ENCODE measurements around the gene ARVCF. TPM values are rescaled to one million over a fixed set of nuclear protein-coding genes. Genes with fewer than 3 reads are reported as not detected.
A peak's percentile ranks its signal among the peaks of the same experiment; 100 is the strongest.

The ARVCF gene
- total and polyA plus RNA-seq, 9 of the 15 experiments (the other 6 are each of a cell fraction or from before 2014, with no cell fraction given), result 0.03 to 97.4 (median 15.6) TPM

- Histone ChIP-seq H3K4me2 (ENCODE audit: insufficient read depth, low read length) (no peak overlapping the region), H3K9me3 (replicated peaks; ENCODE audit: control insufficient read depth, insufficient read depth, low read depth, low read length) (no peaks in the 10 kb centered on the region), H3K27me3 (ENCODE audit: control insufficient read depth in 2 of 2, insufficient read depth in 2 of 2, low read length in 2 of 2) (no peaks in the 10 kb centered on the region), H3K79me2 (ENCODE audit: control insufficient read depth, insufficient read depth, low read length) (no peaks in the 10 kb centered on the region), H3K9me1 (ENCODE audit: control insufficient read depth, insufficient read depth, low read length) (no peaks in the 10 kb centered on the region), H3K36me3 (ENCODE audit: control insufficient read depth, insufficient read depth, low read length) (peaks cover 3% of the 10 kb centered on the region; the same call in 1 of the 3 replicates), H2AFZ (ENCODE audit: low read depth, low read length) (no peak overlapping the region), H3K9ac (ENCODE audit: insufficient read depth in 1 of 2, low read depth in 2 of 2, low read length in 2 of 2) (no peak overlapping the region), H3K4me1 (replicated peaks in 1 of 2; ENCODE audit: control insufficient read depth in 2 of 2, insufficient read depth in 2 of 2, low read length in 2 of 2) (peaks cover 5 to 22% of the 10 kb centered on the region in 2 experiments; a peak in 3 of 5 replicates), H3K4me3 (no peak overlapping the region), H3K27ac (ENCODE audit: extremely low read depth, low read depth, low read length) (no peak overlapping the region), H4K20me1 (replicated peaks; ENCODE audit: control insufficient read depth, insufficient read depth, low read length) (0 out of 2 replicates have a peak, but pooled peaks cover under 1% of the 10 kb centered on the region)
- FAIRE-seq (no peak), ATAC-seq (no peak), DNase-seq (ENCODE audit: extremely low read depth in 1 of 4, low spot score in 3 of 4) (no peak)
- CTCF ChIA-PET (ENCODE audit: low intra/inter-chr PET ratio), result no interaction called here
- 74% methylated on average over 7 of the region's 7 CpGs for WGBS (ENCODE audit: insufficient coverage, low coverage, missing lambda C conversion rate)
- in situ Hi-C loops (cut with MboI), result no loop called here
- intact Hi-C loops (cut with micrococcal nuclease), result no loop called here
- BruUV-seq (replicated peaks), result no TSS peak
- POLR2A ChIA-PET, result interaction anchor here (0.6 to 1.8 kb wide), 7 partner anchors 10 to 265 kb away, joined by 3 to 8 read pairs (median 3); partner anchors contain the start of genes GNB1L and RTL10
- TF ChIP-seq MLLT1 (IDR thresholded peaks at IDR 0.05) (peak in 1 of 2 experiments; percentile 39; a peak in 1 of 4 replicates), PTRF (tag; IDR thresholded peaks at IDR 0.05) (no peak), NCOA6 (IDR thresholded peaks at IDR 0.05) (no peak), RBM39 (optimal IDR thresholded peaks at IDR 0.05; ENCODE audit: low read depth, low read length) (peak; percentile 59), CBFA2T3 (IDR thresholded peaks at IDR 0.05) (no peak), ZNF408 (CRISPR knock-in tag; IDR thresholded peaks at IDR 0.05; ENCODE audit: low read depth) (peak; percentile 72; the same call in 1 of the 2 replicates), BHLHE40 (IDR thresholded peaks at IDR 0.05; ENCODE audit: low read length) (no peak; the same call in 1 of the 2 replicates), ETV6 (IDR thresholded peaks at IDR 0.05; ENCODE audit: borderline replicate concordance in 1 of 2, low read depth in 2 of 2, low read length in 1 of 2) (no peak), ETV6 (CRISPR knock-in tag; IDR thresholded peaks at IDR 0.05; ENCODE audit: borderline replicate concordance) (no peak), ZNF175 (CRISPR knock-in tag; IDR thresholded peaks at IDR 0.05; ENCODE audit: low read depth) (no peak), BRF1 (IDR thresholded peaks at IDR 0.05; ENCODE audit: borderline replicate concordance, extremely low read depth, insufficient read length) (no peak)
- TF ChIP-seq, protein P1, sequence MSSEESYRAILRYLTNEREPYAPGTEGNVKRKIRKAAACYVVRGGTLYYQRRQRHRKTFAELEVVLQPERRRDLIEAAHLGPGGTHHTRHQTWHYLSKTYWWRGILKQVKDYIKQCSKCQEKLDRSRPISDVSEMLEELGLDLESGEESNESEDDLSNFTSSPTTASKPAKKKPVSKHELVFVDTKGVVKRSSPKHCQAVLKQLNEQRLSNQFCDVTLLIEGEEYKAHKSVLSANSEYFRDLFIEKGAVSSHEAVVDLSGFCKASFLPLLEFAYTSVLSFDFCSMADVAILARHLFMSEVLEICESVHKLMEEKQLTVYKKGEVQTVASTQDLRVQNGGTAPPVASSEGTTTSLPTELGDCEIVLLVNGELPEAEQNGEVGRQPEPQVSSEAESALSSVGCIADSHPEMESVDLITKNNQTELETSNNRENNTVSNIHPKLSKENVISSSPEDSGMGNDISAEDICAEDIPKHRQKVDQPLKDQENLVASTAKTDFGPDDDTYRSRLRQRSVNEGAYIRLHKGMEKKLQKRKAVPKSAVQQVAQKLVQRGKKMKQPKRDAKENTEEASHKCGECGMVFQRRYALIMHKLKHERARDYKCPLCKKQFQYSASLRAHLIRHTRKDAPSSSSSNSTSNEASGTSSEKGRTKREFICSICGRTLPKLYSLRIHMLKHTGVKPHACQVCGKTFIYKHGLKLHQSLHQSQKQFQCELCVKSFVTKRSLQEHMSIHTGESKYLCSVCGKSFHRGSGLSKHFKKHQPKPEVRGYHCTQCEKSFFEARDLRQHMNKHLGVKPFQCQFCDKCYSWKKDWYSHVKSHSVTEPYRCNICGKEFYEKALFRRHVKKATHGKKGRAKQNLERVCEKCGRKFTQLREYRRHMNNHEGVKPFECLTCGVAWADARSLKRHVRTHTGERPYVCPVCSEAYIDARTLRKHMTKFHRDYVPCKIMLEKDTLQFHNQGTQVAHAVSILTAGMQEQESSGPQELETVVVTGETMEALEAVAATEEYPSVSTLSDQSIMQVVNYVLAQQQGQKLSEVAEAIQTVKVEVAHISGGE (CRISPR knock-in tag; IDR thresholded peaks at IDR 0.05), result peak in 1 of 3 experiments; percentile 53; a peak in 2 of 6 replicates
Measured at GRCh38 chr22:19927696-19928095, 88.9 kb downstream of the ARVCF start.

Measured in K562 (cell line).